Calu3 (cell line): ENCODE data around the gene STXBP1. TPM values are rescaled to one million over a fixed set of nuclear protein-coding genes. Genes with fewer than 3 reads are reported as not detected.

ENCODE experiments used
- BruUV-seq: library from RNA; stranded (reverse); fragments of 400-500 nt; replicated peaks from 2 replicates; lab custom pipeline; 2021; lab: Mats Ljungman, UMichigan
- CTCF ChIA-PET: fragments of 300-600 bp; sonication (Branson Sonifier 250); formaldehyde crosslinking; loops from one replicate; lab custom pipeline; 2022; ENCODE audit warnings: antibody characterized with exemption; lab: Charles Lee
- DNase-seq: peaks from one replicate; pipeline ENCODE4 v3.0.0; 2022
- H3K27ac Mint-ChIP-seq: one replicate; pipeline ENCODE4 v1.8.0; 2022; ENCODE audit warnings: mixed read lengths; ENCODE audit not compliant: unreplicated experiment
- H3K27me3 Mint-ChIP-seq: one replicate; pipeline ENCODE4 v1.8.0; 2022; ENCODE audit warnings: mixed read lengths; ENCODE audit not compliant: unreplicated experiment
- H3K36me3 Mint-ChIP-seq: one replicate; pipeline ENCODE4 v1.8.0; 2022; ENCODE audit warnings: mild to moderate bottlenecking, moderate library complexity, mixed read lengths; ENCODE audit not compliant: insufficient read depth, unreplicated experiment
- H3K4me1 Mint-ChIP-seq: one replicate; pipeline ENCODE4 v1.8.0; 2022; ENCODE audit warnings: mild to moderate bottlenecking, low read depth, mixed read lengths; ENCODE audit not compliant: unreplicated experiment
- H3K4me3 Mint-ChIP-seq: one replicate; pipeline ENCODE4 v1.8.0; 2022; ENCODE audit warnings: mild to moderate bottlenecking, low read depth, moderate library complexity, mixed read lengths; ENCODE audit not compliant: unreplicated experiment
- H3K9me3 Mint-ChIP-seq: one replicate; pipeline ENCODE4 v1.8.0; 2022; ENCODE audit warnings: low read depth, mixed read lengths; ENCODE audit not compliant: unreplicated experiment
- intact Hi-C: fragments of 100-400 bp; cut with micrococcal nuclease; formaldehyde crosslinking; loops from one replicate; pipeline ENCODE4 v1.10.0; 2022; ENCODE audit not compliant: unreplicated experiment
- total RNA-seq: library from RNA; stranded (reverse); gene quantifications from 2 replicates; pipeline ENCODE4 v1.2.3, GENCODE V29; 2022
- TF ChIP-seq, protein P1 (sequence below): fragments of 200-600 bp; IDR thresholded peaks from one replicate; pipeline ENCODE4 v1.8.0; 2022; ENCODE audit warnings: antibody characterized with exemption; ENCODE audit not compliant: unreplicated experiment

The STXBP1 gene
- total RNA-seq, 1 experiment from 2014 or later: 5.9 TPM

DNA sequence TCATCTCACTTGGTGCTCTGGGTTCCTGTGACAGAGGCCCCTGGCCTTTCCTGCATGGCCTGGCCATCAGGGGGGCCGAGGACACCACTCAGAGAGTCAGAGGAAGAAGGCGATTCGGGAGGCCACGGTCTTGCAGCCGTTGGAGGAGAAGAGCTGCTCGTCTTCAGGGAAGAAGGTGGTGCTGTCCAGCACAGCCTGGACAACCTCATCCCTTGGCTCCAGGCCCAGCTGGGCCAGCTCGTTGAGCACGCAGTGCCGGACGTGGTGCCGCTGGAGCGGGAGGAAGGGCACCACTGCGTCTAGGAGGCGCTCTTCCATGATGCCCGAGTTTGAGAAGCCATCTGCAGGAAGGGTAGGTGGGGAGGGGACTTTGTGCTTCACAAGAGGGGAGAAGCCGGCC lies 119.9 kb downstream of the STXBP1 start:
- intact Hi-C loops: loop anchor here (5.0 kb wide), 1 partner anchor 140 kb away; no protein-coding TSS in a partner anchor
- Mint-ChIP-seq H3K36me3 (peaks cover 6% of the 10 kb centered on the region), H3K4me1 (no peaks in the 10 kb centered on the region), H3K27ac (no peak overlapping the region), H3K9me3 (no peaks in the 10 kb centered on the region), H3K4me3 (no peak overlapping the region), H3K27me3 (peaks cover 12% of the 10 kb centered on the region)
- DNase-seq: no peak
- TF ChIP-seq, protein P1, sequence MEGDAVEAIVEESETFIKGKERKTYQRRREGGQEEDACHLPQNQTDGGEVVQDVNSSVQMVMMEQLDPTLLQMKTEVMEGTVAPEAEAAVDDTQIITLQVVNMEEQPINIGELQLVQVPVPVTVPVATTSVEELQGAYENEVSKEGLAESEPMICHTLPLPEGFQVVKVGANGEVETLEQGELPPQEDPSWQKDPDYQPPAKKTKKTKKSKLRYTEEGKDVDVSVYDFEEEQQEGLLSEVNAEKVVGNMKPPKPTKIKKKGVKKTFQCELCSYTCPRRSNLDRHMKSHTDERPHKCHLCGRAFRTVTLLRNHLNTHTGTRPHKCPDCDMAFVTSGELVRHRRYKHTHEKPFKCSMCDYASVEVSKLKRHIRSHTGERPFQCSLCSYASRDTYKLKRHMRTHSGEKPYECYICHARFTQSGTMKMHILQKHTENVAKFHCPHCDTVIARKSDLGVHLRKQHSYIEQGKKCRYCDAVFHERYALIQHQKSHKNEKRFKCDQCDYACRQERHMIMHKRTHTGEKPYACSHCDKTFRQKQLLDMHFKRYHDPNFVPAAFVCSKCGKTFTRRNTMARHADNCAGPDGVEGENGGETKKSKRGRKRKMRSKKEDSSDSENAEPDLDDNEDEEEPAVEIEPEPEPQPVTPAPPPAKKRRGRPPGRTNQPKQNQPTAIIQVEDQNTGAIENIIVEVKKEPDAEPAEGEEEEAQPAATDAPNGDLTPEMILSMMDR: no peak
- no TSS peak for BruUV-seq
- CTCF ChIA-PET: no interaction called here

DNA sequence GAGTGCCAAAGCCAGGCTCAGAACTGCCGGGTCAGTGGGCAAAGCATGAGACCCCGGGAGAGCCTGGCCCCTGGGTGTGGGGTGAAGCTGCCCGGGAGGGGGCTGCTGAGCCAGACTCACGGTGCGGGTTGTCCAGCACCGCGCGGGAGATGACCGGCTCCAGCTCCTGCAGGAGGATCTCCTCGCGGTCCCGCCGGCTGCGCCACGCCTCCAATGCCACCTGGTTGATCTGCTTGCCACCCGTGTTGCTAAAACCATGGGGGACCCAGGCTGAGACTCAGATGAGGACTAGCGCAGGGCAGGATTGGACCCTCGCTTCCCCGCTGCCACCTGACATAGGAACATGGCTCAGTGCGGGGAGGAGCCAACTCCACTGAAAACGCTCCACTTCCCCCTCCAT lies 120.4 kb downstream of the STXBP1 start:
- no peaks in the 10 kb centered on the region for H3K9me3 Mint-ChIP-seq
- no TSS peak for BruUV-seq
- CTCF ChIA-PET: no interaction called here
- intact Hi-C loops: loop anchor here (5.0 kb wide), 1 partner anchor 140 kb away; no protein-coding TSS in a partner anchor
- TF ChIP-seq, protein P1: no peak
- peaks cover 17% of the 10 kb centered on the region for H3K27me3 Mint-ChIP-seq
- peaks cover 6% of the 10 kb centered on the region for H3K36me3 Mint-ChIP-seq
- H3K4me3 Mint-ChIP-seq: no peak overlapping the region
- no peaks in the 10 kb centered on the region for H3K4me1 Mint-ChIP-seq
- no peak for DNase-seq
- H3K27ac Mint-ChIP-seq: no peak overlapping the region

DNA sequence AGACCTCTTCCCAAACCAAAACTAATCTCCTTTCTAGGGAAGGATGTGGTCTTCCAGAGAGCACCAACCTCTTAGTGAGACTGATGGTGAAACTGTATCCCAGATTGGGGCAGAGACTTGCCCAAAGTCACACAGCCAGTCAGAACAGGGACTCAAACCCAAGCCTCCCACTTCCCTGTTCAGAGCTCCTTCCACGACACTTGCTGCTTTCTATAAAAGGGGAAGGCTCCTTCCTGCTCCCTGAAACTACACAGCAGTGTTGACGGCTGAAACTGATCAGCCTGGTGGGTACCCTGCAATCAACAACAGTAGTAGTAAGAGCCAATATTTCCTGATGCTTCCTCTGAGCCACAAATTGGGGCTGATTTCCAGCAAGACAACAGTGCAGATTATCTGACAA lies 121.5 kb downstream of the STXBP1 start:
- H3K4me1 Mint-ChIP-seq: no peaks in the 10 kb centered on the region
- intact Hi-C loops: loop anchor here (5.0 kb wide), 1 partner anchor 141 kb away; no protein-coding TSS in a partner anchor
- no TSS peak for BruUV-seq
- no peak overlapping the region for H3K4me3 Mint-ChIP-seq
- CTCF ChIA-PET: interaction anchor here (0.6 kb wide), 1 partner anchor 14 kb away, joined by 4 read pairs; no protein-coding TSS in a partner anchor
- no peak for DNase-seq
- H3K36me3 Mint-ChIP-seq: peaks cover 6% of the 10 kb centered on the region
- no peak overlapping the region for H3K27ac Mint-ChIP-seq
- H3K9me3 Mint-ChIP-seq: no peaks in the 10 kb centered on the region
- TF ChIP-seq, protein P1: no peak
- peaks cover 29% of the 10 kb centered on the region for H3K27me3 Mint-ChIP-seq

DNA sequence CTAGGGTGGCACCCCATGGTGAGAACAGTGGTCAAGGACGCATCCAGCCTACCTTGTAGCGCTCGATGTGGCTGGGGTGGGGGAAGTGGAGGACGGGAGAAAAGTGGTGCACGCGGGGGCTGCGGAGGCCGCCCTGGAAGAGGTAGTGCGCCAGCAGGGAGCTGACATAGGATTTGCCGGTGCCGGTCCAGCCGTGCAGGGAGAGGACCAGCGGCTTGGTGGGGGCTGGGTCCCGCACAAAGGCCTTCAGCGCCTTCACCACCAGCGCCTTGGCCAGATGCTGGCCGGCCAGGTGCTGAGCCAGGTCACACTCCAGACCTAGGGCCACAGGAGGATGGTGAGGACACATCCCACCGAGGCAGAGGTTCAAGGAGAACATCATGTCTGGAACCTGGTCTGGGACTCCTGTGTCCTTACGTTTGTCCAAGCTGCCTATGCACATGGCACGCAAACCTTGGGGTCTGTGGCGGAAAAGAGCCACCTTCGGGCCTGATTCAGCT lies 122.2 kb downstream of the STXBP1 start:
- intact Hi-C loops: loop anchor here (5.0 kb wide), 1 partner anchor 142 kb away; no protein-coding TSS in a partner anchor
- TF ChIP-seq, protein P1: no peak
- CTCF ChIA-PET: interaction anchor here (0.8 to 1.6 kb wide), 18 partner anchors 9 to 189 kb away, joined by 3 to 21 read pairs (median 5); partner anchors contain the start of genes CDK9, CFAP157, PTRH1 and ST6GALNAC4
- peaks cover 6% of the 10 kb centered on the region for H3K36me3 Mint-ChIP-seq
- peaks cover 36% of the 10 kb centered on the region for H3K27me3 Mint-ChIP-seq
- no peak overlapping the region for H3K27ac Mint-ChIP-seq
- BruUV-seq: TSS peak; percentile 57
- H3K4me1 Mint-ChIP-seq: no peaks in the 10 kb centered on the region
- H3K4me3 Mint-ChIP-seq: peak overlapping the region; percentile 67
- H3K9me3 Mint-ChIP-seq: no peaks in the 10 kb centered on the region
- DNase-seq: no peak
